ENCODE data around the gene COL25A1.

DNA sequence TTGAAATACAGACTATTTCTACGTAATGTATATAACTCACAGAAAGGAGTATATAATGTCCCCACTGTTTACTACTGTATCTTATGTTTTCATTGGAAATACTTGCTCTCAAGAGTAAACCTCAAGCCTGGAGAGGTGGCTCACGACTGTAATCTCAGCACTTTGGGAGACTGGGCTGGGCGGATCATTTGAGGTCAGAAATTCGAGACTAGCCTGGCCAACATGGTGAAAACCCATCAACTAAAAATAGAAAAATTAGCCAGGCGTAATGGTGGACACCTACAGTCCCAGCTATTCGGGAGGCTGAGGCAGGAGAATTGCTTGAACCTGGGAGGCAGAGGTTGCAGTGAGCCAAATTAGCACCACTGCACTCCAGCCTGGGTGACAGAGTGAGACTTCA, 92.8 kb downstream of the COL25A1 start:
- TF ChIP-seq, protein P1, sequence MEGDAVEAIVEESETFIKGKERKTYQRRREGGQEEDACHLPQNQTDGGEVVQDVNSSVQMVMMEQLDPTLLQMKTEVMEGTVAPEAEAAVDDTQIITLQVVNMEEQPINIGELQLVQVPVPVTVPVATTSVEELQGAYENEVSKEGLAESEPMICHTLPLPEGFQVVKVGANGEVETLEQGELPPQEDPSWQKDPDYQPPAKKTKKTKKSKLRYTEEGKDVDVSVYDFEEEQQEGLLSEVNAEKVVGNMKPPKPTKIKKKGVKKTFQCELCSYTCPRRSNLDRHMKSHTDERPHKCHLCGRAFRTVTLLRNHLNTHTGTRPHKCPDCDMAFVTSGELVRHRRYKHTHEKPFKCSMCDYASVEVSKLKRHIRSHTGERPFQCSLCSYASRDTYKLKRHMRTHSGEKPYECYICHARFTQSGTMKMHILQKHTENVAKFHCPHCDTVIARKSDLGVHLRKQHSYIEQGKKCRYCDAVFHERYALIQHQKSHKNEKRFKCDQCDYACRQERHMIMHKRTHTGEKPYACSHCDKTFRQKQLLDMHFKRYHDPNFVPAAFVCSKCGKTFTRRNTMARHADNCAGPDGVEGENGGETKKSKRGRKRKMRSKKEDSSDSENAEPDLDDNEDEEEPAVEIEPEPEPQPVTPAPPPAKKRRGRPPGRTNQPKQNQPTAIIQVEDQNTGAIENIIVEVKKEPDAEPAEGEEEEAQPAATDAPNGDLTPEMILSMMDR (IDR thresholded peaks at IDR 0.05; ENCODE audit: low read depth, low read length) = no peak
- no peak for TF ChIP-seq MYC (IDR thresholded peaks at IDR 0.05; ENCODE audit: low read depth, low read length)
- TF ChIP-seq, protein P2, sequence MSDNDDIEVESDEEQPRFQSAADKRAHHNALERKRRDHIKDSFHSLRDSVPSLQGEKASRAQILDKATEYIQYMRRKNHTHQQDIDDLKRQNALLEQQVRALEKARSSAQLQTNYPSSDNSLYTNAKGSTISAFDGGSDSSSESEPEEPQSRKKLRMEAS (IDR thresholded peaks at IDR 0.05; ENCODE audit: low read depth, low read length) = no peak
- TF ChIP-seq POLR2A (IDR thresholded peaks at IDR 0.05; ENCODE audit: extremely low read depth, insufficient read length) = no peak

Measured in NB4 (cell line).